Bronchial epithelial cell (primary cell): ENCODE data around the gene TIPIN. TPM values are rescaled to one million over a fixed set of nuclear protein-coding genes. Genes with fewer than 3 reads are reported as not detected.
"Not testable (repeated sequence)": the region's sequence is repeated elsewhere in the genome, so short reads cannot be mapped to it uniquely, and the experiment has no call there.

Source experiments
- DNase-seq: peaks from one replicate; pipeline ENCODE4 v3.0.0-alpha.2; 2010; ENCODE audit warnings: low read depth
- FAIRE-seq: peaks from 2 replicates; lab custom pipeline; 2011; peaks lifted over from hg19 to GRCh38; lab: Jason Lieb, UNC
- H3K27me3 ChIP-seq: 2 replicates; pipeline ENCODE4 v1.5.1; 2011; ENCODE audit warnings: low read length; ENCODE audit not compliant: control insufficient read depth, insufficient read depth
- H3K36me3 ChIP-seq: 2 replicates; pipeline ENCODE4 v1.5.1; 2011; ENCODE audit warnings: low read length; ENCODE audit not compliant: control insufficient read depth, insufficient read depth
- H3K4me3 ChIP-seq: 2 replicates; pipeline ENCODE4 v1.5.1; 2011; ENCODE audit warnings: mild to moderate bottlenecking, low read depth, low read length, control low read depth
- CTCF ChIP-seq: IDR thresholded peaks from 2 replicates; pipeline ENCODE4 v1.5.1; 2011; ENCODE audit warnings: mild to moderate bottlenecking, moderate library complexity, low read length, control low read depth, inconsistent platforms; ENCODE audit not compliant: insufficient read depth, severe bottlenecking
- total RNA-seq: library from RNA; depleted of rRNA; stranded (reverse); fragments of >200 nt; gene quantifications from 2 replicates; pipeline ENCODE4 v1.2.1, GENCODE V29; 2014

Gene TIPIN
- total RNA-seq, 1 donor from 2014 or later = 10.5 TPM

GRCh38 chr15:66359740-66360139 lies 3.3 kb upstream of the TIPIN start:
- no peak for FAIRE-seq

GRCh38 chr15:66356077-66356358 lies 467 bp downstream of the TIPIN start:
- Histone ChIP-seq H3K27me3 (no peaks in the 10 kb centered on the region), H3K36me3 (no peaks in the 10 kb centered on the region), H3K4me3 (peak overlapping the region; percentile 87)
- no peak for TF ChIP-seq CTCF
- no peak for FAIRE-seq
- peak; percentile 8 for DNase-seq

More at GRCh38 chr15:66359740-66360139, 3.3 kb upstream of the TIPIN start:
- no peaks in the 10 kb centered on the region for H3K36me3 ChIP-seq
- H3K27me3 ChIP-seq = no peaks in the 10 kb centered on the region
- no peak for TF ChIP-seq CTCF
- no peak overlapping the region for H3K4me3 ChIP-seq
- DNase-seq = peak; percentile 96

- FAIRE-seq, H3K4me3 ChIP-seq, DNase-seq, H3K36me3 ChIP-seq, H3K27me3 ChIP-seq: not testable (repeated sequence)
Observed at GRCh38 chr15:66348530-66348929, 8.0 kb downstream of the TIPIN start.

- no peak for FAIRE-seq
- H3K27me3 ChIP-seq = no peaks in the 10 kb centered on the region
- DNase-seq = no peak
- peaks cover 2% of the 10 kb centered on the region for H3K36me3 ChIP-seq
- no peak overlapping the region for H3K4me3 ChIP-seq
- TF ChIP-seq CTCF = no peak
Observed at GRCh38 chr15:66328771-66329170, 27.7 kb downstream of the TIPIN start.

GRCh38 chr15:66327736-66328135 lies 28.7 kb downstream of the TIPIN start:
- peaks cover 2% of the 10 kb centered on the region for H3K36me3 ChIP-seq
- DNase-seq (no peak), FAIRE-seq (no peak)
- no peak overlapping the region for H3K4me3 ChIP-seq
- no peaks in the 10 kb centered on the region for H3K27me3 ChIP-seq
- no peak for TF ChIP-seq CTCF

GRCh38 chr15:66326051-66326450 lies 30.4 kb downstream of the TIPIN start:
- H3K36me3 ChIP-seq = peaks cover 4% of the 10 kb centered on the region
- no peak overlapping the region for H3K4me3 ChIP-seq
- TF ChIP-seq CTCF = no peak
- DNase-seq (no peak), FAIRE-seq (peak; percentile 64)
- no peaks in the 10 kb centered on the region for H3K27me3 ChIP-seq
